Skeletal muscle tissue (tissue), 4 donors: ENCODE results near the gene SNX5. TPM values are rescaled to one million over a fixed set of nuclear protein-coding genes. Genes with fewer than 3 reads are reported as not detected.
"Not testable (repeated sequence)": the region's sequence is repeated elsewhere in the genome, so short reads cannot be mapped to it uniquely, and the experiment has no call there.

Experiments
- H3K27ac ChIP-seq: one replicate; pipeline ENCODE4 v1.7.0; 2013; ENCODE audit warnings: mild to moderate bottlenecking, low read depth, low read length, inconsistent platforms
- H3K27me3 ChIP-seq, 3 donors: one replicate each; pipeline ENCODE4 v1.7.0; 2013; ENCODE audit warnings: low read length in 3 of 3; ENCODE audit not compliant: control insufficient read depth in 3 of 3, insufficient read depth in 3 of 3
- H3K36me3 ChIP-seq, 3 donors: one replicate each; pipeline ENCODE4 v1.7.0; 2013; ENCODE audit warnings: low read length in 3 of 3; ENCODE audit not compliant: control insufficient read depth in 3 of 3, insufficient read depth in 3 of 3
- H3K4me1 ChIP-seq, 3 donors: one replicate each; pipeline ENCODE4 v1.7.0; 2013; ENCODE audit warnings: low read length in 3 of 3, mild to moderate bottlenecking in 3 of 3; ENCODE audit not compliant: control insufficient read depth in 3 of 3, insufficient read depth in 3 of 3
- H3K4me3 ChIP-seq, 3 donors: one replicate each; pipeline ENCODE4 v1.7.0; 2013; ENCODE audit warnings: low read length in 3 of 3
- H3K9ac ChIP-seq, 3 donors: one replicate each; pipeline ENCODE4 v1.7.0; 2013; ENCODE audit warnings: low read length in 3 of 3, mild to moderate bottlenecking in 3 of 3, moderate library complexity in 2 of 3, low read depth in 1 of 3
- H3K9me3 ChIP-seq, 3 donors: one replicate each; pipeline ENCODE4 v1.7.0; 2013; ENCODE audit warnings: low read length in 3 of 3; ENCODE audit not compliant: control insufficient read depth in 3 of 3
- total RNA-seq: library from RNA; depleted of rRNA; stranded (reverse); fragments of >200 nt; gene quantifications from one replicate; pipeline ENCODE4 v1.2.3, GENCODE V29; 2014
- donor health status: Osteomylitis.

Gene SNX5
- total RNA-seq, 1 donor from 2014 or later, result 95.0 TPM

DNA sequence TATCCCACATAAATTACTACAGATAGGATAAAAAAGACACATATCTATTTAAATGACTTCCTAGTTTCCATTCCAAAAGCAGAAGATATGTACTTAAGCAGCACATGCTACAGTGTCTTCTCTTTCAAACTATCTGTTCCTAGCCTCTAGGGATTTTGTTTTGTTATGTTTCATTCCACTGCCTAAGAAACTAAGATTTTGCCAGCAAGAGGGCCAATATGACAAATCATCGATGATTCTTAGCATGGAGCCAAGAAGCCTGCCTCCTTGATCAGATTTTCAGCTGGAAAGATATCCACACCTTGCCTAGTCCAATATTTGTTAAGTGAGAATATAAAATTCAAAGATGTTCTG lies 7.0 kb downstream of the SNX5 start:
- H3K36me3 ChIP-seq, result peaks cover 0 to 3% (median 3%) of the 10 kb centered on the region in 3 donors
- H3K9me3 ChIP-seq, result no peaks in the 10 kb centered on the region
- peak overlapping the region; percentile 63 for H3K27ac ChIP-seq
- no peak overlapping the region for H3K4me3 ChIP-seq
- no peaks in the 10 kb centered on the region for H3K27me3 ChIP-seq
- peaks cover 54 to 73% (median 69%) of the 10 kb centered on the region in 3 donors for H3K4me1 ChIP-seq
- no peak overlapping the region for H3K9ac ChIP-seq

DNA sequence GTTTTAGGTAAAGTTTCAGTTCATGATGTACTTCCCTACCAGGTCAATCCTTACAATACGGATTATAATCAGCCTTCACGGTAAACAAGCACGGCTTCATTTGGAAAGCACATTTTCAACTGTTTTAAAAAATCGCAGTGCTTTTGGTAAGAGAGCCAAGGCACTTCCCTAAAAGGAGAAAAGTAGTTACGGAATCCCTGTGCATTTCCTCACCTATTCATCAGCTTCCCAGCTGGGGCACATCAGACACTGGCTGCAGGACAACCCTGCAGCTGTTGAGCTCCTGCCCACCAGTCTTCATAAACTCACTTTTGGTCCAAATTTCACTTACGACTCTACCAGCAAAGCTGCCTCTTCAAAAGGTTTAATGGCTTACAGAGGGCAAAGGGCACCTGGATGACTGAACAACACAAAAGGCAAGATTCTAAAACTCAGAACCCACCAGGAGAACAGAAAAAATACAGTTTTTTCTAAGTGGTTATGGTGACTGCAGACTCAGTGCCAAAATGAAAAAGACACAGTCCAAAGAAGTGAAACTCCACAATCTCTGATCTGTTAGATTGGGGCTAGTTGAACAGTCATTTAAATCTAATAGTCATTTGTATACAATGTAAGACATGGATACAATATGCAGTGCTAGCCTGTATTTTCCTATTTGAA lies 7.5 kb downstream of the SNX5 start:
- Histone ChIP-seq H3K4me1 (peaks cover 49 to 70% (median 66%) of the 10 kb centered on the region in 3 donors), H3K27me3 (no peaks in the 10 kb centered on the region), H3K9ac (peak overlapping the region in 1 of 3 donors; percentile 9), H3K27ac (peak overlapping the region; percentile 63), H3K4me3 (no peak overlapping the region), H3K9me3 (no peaks in the 10 kb centered on the region), H3K36me3 (peaks cover 0 to 3% (median 3%) of the 10 kb centered on the region in 3 donors)

DNA sequence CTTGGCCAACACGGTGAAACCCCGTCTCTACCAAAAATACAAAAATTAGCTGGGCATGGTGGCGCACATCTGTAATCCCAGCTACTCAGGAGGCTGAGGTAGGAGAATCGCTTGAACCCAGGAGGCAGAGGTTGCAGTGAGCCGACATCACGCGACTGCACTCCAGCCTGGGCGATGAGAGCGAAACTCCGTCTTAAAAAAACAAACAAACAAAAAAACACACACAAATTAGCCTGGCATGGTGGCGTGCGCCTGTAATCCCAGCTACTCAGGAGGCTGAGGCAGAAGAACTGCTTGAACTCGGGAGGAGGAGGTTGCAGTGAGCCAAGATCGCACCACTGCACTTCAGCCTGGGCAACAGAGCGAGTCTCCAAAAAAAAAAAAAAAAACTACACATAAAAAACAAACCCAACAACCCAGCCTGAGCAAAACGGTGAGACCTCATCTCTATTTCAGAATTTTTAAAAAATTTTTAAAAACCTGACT lies 8.2 kb downstream of the SNX5 start:
- not testable (repeated sequence) for H3K36me3 ChIP-seq, H3K9me3 ChIP-seq, H3K4me3 ChIP-seq, H3K27me3 ChIP-seq
- H3K9ac ChIP-seq, result peak overlapping the region in 1 of 3 donors; percentile 9
- peak overlapping the region; percentile 63 for H3K27ac ChIP-seq
- H3K4me1 ChIP-seq, result peaks cover 42 to 65% (median 60%) of the 10 kb centered on the region in 3 donors

DNA sequence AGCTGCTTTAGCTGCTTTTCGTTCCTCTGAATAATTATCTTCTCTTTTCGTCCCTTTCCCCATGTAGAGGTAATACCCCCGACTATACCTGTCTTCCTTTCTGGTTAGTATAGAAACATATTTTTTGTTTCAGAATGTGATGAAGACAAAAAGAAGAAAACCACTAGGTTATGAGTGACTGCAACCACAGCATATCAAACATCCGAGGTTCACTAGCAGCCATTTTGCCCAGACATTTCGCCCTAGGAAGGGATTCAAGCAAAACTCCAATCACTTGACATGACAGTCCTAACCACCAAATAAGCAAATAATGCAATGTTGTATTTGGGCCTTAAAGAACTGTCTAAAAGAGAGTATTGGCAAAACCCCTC lies 9.4 kb downstream of the SNX5 start:
- Histone ChIP-seq H3K9ac (no peak overlapping the region), H3K4me1 (peaks cover 35 to 53% (median 48%) of the 10 kb centered on the region in 3 donors), H3K9me3 (no peaks in the 10 kb centered on the region), H3K27ac (peak overlapping the region; percentile 41), H3K4me3 (no peak overlapping the region), H3K36me3 (peaks cover 2 to 20% (median 9%) of the 10 kb centered on the region in 3 donors), H3K27me3 (no peaks in the 10 kb centered on the region)

DNA sequence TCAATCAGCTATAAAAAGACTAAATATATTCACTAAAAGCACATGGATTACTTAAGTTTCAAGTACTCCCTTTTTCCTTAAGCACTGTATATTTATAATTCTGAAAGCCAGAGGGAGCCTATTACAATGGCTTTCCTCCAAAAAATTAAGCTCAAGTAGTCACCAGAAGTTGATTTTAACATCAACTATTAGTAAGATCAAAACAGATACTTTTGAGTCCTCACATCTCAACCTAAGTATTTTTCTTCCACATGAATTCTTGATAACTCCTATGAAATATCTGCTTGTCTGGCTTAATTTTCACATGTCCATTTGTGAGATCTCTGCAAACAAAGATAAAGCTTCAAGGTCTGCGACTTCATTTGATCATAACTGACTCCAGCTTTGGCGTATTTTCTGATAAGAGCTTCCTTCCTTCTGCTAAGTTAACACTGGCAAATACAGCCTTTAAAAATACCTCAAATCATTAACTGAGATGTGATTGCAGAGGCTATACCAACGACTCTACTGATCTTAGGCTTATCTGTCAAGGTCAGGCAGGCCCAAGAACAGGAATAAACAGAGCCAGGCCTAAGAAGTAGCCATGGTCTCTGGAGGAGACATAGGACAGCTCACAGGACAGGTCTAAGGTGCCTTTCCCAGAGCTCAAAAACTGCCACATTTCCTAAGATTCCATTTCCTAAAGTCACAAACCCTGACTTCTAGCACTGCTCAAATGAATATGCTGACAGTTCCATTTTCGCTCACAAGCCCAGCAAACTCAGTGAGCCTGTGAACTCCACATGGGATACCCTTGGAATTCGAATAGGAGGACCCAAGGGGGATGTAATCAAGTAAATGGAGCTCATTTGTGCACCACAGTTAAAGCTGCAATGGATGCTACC lies 10.0 kb downstream of the SNX5 start:
- Histone ChIP-seq H3K4me1 (peaks cover 35 to 49% (median 42%) of the 10 kb centered on the region in 3 donors), H3K36me3 (peaks cover 3 to 25% (median 11%) of the 10 kb centered on the region in 3 donors), H3K27ac (peak overlapping the region; percentile 41), H3K9ac (no peak overlapping the region), H3K27me3 (no peaks in the 10 kb centered on the region), H3K9me3 (no peaks in the 10 kb centered on the region), H3K4me3 (no peak overlapping the region)

DNA sequence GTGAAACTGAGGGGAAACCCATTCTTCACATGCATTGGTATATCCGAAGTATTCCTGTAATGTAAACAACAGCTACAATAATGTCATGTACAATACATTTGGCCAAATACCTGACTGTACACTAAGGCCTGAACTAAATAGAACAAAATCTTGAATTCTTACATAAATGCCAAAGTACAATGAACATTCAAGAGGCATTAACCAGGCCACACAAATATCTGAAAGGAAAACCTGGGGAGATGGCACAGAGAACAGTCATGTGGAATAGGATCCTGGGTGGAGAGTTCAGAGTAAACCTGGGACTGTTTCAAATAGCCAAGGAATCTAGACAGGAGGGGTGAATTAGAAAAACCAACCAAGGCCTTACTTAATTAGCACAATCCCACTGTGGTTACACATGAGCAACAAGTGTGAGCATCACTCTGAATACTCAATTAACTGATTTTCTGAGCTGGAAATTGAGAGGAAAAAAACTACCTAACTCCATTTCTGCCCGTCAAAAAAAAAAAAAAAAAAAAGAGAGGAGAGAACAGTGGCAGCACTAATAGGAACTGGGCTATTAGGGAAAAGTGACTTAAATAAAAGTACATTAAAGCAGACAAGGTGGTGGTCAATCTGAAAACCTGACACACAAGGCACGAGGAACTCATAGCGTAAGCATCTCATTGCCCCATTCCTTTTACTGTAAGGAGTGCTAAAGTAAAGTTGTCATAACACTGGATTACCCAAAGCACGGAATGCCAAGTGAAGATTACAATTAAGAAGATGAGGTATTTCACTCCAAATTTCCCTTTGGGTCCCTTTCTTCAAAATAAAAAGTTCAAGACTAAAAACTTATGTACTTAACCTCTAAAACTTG lies 10.9 kb downstream of the SNX5 start:
- no peak overlapping the region for H3K4me3 ChIP-seq
- H3K36me3 ChIP-seq, result peaks cover 7 to 31% (median 19%) of the 10 kb centered on the region in 3 donors
- H3K27me3 ChIP-seq, result no peaks in the 10 kb centered on the region
- H3K9me3 ChIP-seq, result no peaks in the 10 kb centered on the region
- H3K4me1 ChIP-seq, result peaks cover 26 to 40% (median 33%) of the 10 kb centered on the region in 3 donors
- H3K9ac ChIP-seq, result no peak overlapping the region
- peak overlapping the region; percentile 41 for H3K27ac ChIP-seq

DNA sequence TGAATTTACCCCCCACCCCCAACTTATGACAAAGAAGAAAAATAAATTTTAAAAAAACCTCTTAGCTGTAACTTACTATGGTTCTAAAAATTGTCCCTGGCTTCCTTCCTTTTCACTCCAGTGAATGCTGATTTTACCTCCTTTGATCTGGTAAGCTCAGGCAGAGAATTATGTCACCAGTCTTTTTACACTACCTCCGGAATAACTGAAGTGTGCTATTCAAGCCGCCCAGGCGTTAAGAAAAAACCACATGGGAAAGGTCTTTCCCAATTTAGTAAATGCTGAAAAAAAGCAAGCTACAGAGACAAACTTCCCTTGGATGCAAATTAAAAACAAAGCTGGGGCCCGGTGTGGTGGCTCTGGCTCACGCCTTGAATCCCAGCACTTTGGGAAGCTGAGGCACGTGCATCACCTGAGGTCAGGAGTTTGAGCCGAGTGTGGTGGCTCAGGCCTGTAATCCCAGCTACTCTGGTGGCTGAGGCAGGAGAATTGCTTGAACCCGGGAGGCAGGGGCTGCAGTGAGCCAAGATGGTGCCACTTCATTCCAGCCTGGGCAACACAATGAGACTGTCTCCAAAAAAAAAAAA lies 12.4 kb downstream of the SNX5 start:
- Histone ChIP-seq H3K4me3 (no peak overlapping the region), H3K27me3 (no peaks in the 10 kb centered on the region), H3K9ac (no peak overlapping the region), H3K36me3 (peaks cover 13 to 42% (median 25%) of the 10 kb centered on the region in 3 donors), H3K4me1 (peaks cover 17 to 28% (median 28%) of the 10 kb centered on the region in 3 donors), H3K9me3 (no peaks in the 10 kb centered on the region), H3K27ac (no peak overlapping the region)

DNA sequence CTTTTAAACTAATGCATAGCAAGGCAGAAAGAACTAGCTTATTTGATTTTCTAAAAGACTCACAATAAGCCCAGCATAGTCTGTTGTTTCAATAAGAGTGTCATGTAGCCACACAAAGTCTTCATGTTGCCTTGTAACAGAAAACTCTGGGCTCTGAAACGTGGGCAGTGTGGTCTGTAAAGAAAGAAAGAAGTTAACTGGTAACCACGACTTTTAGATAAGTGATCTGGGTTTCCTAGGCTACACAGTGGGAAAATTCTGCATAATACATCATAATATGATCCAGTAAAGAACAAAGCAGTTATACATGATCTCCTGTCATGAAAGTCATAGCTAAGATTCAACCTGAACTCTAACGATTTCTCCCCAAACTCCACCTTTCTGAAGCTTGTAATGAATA lies 13.3 kb downstream of the SNX5 start:
- Histone ChIP-seq H3K36me3 (peaks cover 20 to 51% (median 34%) of the 10 kb centered on the region in 3 donors), H3K4me3 (no peak overlapping the region), H3K9ac (no peak overlapping the region), H3K4me1 (peaks cover 12 to 24% (median 23%) of the 10 kb centered on the region in 3 donors), H3K27ac (no peak overlapping the region), H3K9me3 (no peaks in the 10 kb centered on the region), H3K27me3 (no peaks in the 10 kb centered on the region)

DNA sequence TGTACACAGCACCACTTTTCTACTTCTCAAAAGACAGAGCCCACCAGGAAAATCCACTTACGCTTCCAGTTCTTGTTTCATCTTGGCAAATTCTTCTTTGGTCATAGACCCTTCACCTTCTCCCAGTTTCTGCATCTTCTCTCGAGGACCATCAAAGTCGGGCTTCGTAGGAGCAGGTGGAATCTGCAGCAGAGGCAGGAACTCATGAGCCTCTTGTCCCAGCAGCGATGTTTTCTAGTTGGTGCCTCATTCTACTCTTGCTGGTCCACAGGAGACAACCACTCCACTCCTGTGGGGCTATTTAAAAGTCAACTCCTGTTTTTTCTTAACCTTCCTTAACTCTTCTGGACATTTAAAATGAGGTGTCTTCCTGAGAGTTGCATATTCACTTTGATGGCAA lies 14.7 kb downstream of the SNX5 start:
- Histone ChIP-seq H3K9ac (no peak overlapping the region), H3K27me3 (no peaks in the 10 kb centered on the region), H3K9me3 (no peaks in the 10 kb centered on the region), H3K36me3 (peaks cover 27 to 65% (median 48%) of the 10 kb centered on the region in 3 donors), H3K4me3 (no peak overlapping the region), H3K4me1 (peaks cover 9 to 14% (median 12%) of the 10 kb centered on the region in 3 donors), H3K27ac (no peak overlapping the region)
